Coronary artery (tissue), 2 donors: ENCODE measurements around the gene TIMM22.
A peak's percentile ranks its signal among the peaks of the same experiment; 100 is the strongest.
"Not testable (repeated sequence)": the region's sequence is repeated elsewhere in the genome, so short reads cannot be mapped to it uniquely, and the experiment has no call there.

Experiments
- DNase-seq: peaks from one replicate; pipeline ENCODE4 v3.0.0-alpha.2; 2017; ENCODE audit warnings: low spot score
- H3K27ac ChIP-seq, 2 donors: fragments of 200-600 bp; sonication (generic); one replicate each; pipeline ENCODE4 v1.5.1; 2016 to 2019
- H3K4me3 ChIP-seq: fragments of 200-600 bp; sonication (generic); 2 replicates; pipeline ENCODE4 v1.5.1; 2016; ENCODE audit warnings: mild to moderate bottlenecking, moderate library complexity
- TF ChIP-seq, protein P1 (sequence below): fragments of 200-600 bp; sonication (generic); IDR thresholded peaks from one replicate; pipeline ENCODE4 v1.5.1; 2019; ENCODE audit warnings: antibody characterized with exemption

Gene TIMM22

DNA sequence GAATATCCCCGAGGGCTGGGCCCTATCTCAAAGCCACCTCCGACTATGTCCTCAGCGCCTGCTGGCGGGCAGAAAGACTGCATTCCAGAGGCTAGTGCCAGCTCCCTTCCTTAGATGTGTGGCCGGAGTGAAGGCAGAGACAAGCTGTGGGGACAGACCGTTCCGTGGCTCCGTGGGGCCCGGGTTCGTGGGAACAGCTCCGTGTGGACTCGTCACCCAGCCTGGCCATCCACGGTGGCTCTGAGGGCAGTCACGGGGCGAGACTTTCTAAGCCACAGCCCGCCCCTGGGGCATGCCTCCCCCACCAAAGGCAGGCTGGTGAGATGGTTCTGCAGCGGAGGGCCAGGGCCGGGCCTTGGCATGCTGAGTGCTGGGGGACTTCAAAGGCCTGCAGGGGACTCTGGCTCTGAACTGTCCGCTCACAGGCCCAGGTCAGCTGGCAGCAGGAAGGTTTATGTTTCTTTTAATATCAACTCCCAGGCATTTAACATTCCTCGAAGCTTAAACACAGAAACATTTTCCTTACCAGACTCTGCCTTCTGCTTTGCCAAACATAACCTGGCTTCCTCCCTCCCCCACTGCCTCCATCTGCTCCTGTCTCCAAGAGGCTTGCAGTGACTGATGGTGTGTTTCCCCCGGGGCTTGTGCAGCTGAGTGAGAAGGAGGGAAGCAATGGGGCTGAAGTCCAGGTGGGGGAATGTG, 50.4 kb downstream of the TIMM22 start:
- peak overlapping the region; percentile 92 to 97 for H3K27ac ChIP-seq
- peak overlapping the region; percentile 42 for H3K4me3 ChIP-seq
- TF ChIP-seq, protein P1, sequence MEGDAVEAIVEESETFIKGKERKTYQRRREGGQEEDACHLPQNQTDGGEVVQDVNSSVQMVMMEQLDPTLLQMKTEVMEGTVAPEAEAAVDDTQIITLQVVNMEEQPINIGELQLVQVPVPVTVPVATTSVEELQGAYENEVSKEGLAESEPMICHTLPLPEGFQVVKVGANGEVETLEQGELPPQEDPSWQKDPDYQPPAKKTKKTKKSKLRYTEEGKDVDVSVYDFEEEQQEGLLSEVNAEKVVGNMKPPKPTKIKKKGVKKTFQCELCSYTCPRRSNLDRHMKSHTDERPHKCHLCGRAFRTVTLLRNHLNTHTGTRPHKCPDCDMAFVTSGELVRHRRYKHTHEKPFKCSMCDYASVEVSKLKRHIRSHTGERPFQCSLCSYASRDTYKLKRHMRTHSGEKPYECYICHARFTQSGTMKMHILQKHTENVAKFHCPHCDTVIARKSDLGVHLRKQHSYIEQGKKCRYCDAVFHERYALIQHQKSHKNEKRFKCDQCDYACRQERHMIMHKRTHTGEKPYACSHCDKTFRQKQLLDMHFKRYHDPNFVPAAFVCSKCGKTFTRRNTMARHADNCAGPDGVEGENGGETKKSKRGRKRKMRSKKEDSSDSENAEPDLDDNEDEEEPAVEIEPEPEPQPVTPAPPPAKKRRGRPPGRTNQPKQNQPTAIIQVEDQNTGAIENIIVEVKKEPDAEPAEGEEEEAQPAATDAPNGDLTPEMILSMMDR, result peak; percentile 19
- peak; percentile 94 for DNase-seq

DNA sequence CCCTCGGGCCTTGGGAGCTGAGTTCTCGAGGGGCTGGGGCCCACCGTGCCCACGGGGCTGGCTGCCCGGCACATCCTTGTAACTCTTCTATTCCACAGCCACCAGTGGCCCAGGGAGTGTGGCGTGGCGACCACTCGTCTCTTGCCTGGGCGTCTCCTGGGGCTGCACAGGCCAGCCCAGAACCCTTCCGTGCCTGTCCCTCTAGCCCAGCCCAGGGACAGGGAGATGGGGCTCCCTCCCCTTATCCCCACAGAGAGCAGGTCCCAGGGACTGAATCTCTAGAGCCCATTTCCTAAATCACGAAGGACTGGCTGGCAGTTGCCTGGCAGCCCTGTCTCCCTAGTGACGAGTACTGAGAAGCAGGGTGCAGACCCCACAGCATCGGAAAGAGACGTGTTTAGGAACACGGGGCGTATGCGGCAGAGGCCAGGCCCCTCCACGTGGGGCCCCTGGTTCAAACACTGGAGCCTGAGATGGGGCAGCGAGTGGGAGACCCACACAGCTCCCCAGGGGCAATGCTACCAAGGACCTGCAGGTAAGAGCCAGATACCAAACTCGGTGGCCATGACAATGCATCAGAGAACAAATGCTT, 51.0 kb downstream of the TIMM22 start:
- DNase-seq, result no peak
- TF ChIP-seq, protein P1, result no peak
- Histone ChIP-seq H3K4me3 (peak overlapping the region; percentile 42), H3K27ac (peak overlapping the region; percentile 92 to 97)

DNA sequence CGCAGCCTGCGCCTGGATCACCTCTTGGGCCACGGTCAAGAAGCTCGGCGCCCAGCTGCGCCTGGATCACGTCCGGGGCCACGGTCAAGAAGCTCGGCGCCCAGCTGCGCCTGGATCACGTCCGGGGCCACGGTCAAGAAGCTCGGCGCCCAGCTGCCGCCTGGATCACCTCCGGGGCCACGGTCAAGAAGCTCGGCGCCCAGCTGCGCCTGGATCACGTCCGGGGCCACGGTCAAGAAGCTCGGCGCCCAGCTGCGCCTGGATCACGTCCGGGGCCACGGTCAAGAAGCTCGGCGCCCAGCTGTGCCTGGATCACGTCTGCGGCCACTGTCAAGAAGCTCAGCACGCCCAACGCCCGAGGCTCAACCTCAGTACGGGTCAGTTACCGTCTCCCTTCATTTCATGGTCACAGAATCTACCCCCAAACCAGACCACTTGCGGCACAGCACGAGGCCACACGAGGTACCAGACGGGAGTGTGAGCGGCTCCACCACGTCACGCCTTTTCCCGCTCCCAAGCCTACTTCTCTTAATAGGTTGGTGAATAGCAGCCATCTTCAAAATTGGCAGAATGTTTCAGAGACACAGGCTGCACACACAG, 51.7 kb downstream of the TIMM22 start:
- DNase-seq, H3K4me3 ChIP-seq: not testable (repeated sequence)
- peak overlapping the region; percentile 92 to 97 for H3K27ac ChIP-seq

DNA sequence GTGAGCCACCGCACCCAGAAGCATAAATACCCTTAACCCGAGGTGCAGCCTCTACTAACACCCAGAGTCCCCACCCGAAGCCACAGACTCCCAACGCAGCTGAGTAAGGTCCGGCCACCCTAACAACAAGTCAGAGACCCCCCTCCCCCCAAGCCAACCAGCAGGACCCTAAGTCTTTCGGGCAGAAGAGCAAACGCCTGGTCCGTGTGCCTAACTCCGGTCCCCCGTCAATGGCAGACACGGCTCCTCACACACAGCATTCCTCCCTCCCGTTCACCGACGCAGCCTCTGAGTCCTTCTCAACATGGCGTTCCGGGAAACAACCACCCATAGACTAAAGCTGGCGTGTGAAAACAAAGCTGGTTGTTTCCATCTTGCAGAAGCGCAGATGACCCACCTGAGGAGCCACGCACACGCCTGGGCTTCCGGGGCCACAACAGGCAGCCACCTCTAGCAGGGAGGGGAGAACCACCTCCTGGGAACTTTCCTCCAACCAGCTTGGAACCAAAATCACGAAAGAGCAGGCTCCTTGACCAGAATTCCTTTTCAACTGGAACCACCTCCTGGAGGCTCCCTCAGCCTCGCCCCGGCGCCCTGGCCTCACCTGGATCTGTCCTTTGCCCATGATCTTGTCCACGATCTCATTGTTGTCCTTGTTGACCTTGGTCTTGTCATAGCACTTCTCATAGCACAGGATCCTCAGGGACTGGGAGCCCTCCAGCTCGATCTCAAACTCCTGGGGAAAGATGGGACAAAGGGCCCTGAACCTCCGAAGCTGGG, 52.7 kb downstream of the TIMM22 start:
- no peak for DNase-seq
- H3K4me3 ChIP-seq, result no peak overlapping the region
- peak overlapping the region in 1 of 2 donors; percentile 11 for H3K27ac ChIP-seq
- TF ChIP-seq, protein P1, result no peak

DNA sequence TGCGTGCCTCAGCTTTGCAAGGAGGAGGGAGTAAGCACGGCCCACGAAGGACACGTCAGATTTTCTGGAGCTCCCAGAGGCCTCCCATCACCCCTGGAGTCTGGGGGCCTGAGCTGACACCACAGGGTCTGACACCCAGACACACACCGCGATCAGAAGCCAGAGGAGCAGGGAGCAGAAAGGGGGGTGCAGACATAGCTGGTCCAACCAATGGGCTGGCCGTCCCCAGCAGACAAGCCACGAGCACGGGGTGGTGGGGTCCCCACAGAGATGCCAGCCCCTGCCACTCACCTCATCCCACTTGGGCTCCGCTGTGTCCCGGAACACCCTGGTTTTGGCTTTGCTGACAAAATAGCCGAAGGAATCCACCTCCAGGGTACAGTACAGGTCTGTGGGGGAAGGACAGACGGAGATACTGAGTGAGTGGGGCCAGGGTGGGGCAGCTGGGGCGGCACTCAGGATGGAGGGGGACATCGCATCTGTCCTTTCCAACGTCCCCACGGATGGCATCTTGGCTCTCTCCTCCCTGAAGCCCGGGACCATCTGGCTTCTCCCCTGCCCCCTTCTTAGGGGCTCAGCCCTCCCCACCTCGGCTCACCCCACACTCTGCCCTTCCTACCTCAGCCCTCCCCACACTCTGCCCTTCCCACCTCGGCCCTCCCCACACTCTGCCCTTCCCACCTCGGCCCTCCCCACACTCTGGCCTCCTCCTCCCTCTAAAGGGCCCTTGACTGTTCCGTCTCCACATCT, 53.5 kb downstream of the TIMM22 start:
- H3K4me3 ChIP-seq, result no peak overlapping the region
- no peak for DNase-seq
- H3K27ac ChIP-seq, result no peak overlapping the region
- TF ChIP-seq, protein P1, result no peak

DNA sequence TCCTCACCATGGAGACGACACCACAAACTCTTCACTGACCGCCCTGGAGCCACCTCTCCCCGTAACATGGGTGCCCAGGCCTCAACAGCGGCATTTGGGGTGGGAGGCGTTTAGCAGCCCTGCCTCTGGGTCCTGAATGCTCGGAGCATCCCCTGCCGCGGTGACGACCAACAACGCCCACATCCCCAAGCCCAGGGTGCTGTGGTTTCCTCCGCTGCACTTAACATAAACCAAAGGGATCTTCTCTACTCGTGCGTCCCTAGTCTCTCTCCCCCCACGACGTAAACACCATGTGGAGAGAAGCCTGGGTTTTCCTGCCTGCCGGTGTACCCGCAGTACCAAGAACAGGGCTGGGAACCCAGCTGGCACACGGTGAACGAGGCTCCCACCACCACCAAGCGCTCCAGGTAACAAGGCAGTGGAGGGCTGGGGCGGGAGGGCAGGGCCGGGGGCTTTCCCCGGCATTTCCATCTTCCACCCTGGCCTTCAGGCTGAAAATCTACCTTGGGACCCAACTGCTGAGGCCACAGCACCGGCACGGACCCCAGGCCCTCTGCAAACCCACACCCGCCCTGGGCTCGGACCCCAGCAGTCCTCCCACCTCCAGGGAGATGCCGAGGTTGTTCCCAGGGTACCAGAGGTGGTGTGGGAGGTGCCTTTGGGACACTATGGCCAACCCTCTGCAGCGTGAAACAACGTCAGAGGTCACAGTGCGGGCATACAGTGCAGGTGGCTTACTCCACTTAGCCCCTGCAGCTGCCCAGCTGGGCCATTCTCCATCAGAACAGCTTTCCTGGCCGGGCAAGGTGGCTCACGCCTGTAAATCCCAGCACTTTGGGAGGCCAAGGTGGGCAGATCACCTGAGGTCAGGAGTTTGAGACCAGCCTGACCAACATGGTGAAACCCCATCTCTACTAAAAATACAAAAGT, 54.3 kb downstream of the TIMM22 start:
- DNase-seq, result no peak
- TF ChIP-seq, protein P1, result no peak
- H3K4me3 ChIP-seq, result no peak overlapping the region
- H3K27ac ChIP-seq, result no peak overlapping the region
